DOHH2 (cell line): ENCODE data around the gene COMT.

Source experiments
- H3F3A ChIP-seq: fragments of 200-600 bp; sonication (generic), shearing (Covaris generic); 2 replicates; pipeline ENCODE4 v1.6.0; 2016; ENCODE audit warnings: antibody characterized with exemption, mild to moderate bottlenecking; ENCODE audit not compliant: control insufficient read depth, insufficient read depth
- H3K27ac ChIP-seq: fragments of 200-600 bp; sonication (generic); 2 replicates; pipeline ENCODE4 v1.5.1; 2014; ENCODE audit warnings: low read depth, mild to moderate bottlenecking, low read length, moderate library complexity
- H3K27me3 ChIP-seq: fragments of 200-600 bp; sonication (generic); 2 replicates; pipeline ENCODE4 v1.6.1; 2014; ENCODE audit warnings: mild to moderate bottlenecking, low read length, mixed read lengths; ENCODE audit not compliant: control insufficient read depth
- H3K36me3 ChIP-seq: fragments of 200-600 bp; sonication (generic); 2 replicates; pipeline ENCODE4 v1.6.1; 2014; ENCODE audit warnings: mild to moderate bottlenecking, low read length, moderate library complexity, mixed read lengths; ENCODE audit not compliant: control insufficient read depth
- H3K4me1 ChIP-seq: fragments of 200-600 bp; sonication (generic); 2 replicates; pipeline ENCODE4 v1.6.1; 2014; ENCODE audit warnings: mild to moderate bottlenecking, low read length, mixed read lengths; ENCODE audit not compliant: control insufficient read depth
- H3K4me2 ChIP-seq: fragments of 200-600 bp; sonication (generic); 2 replicates; pipeline ENCODE4 v1.6.0; 2014; ENCODE audit warnings: mild to moderate bottlenecking, low read length, moderate library complexity
- H3K4me3 ChIP-seq: fragments of 200-600 bp; sonication (generic); 2 replicates; pipeline ENCODE4 v1.5.1; 2014; ENCODE audit warnings: mild to moderate bottlenecking, low read length, mixed read lengths
- H3K79me2 ChIP-seq: fragments of 200-600 bp; sonication (generic); 2 replicates; pipeline ENCODE4 v1.6.1; 2014; ENCODE audit warnings: mild to moderate bottlenecking, low read length, mixed read lengths; ENCODE audit not compliant: control insufficient read depth
- H3K9me2 ChIP-seq: fragments of 200-600 bp; sonication (generic); replicated peaks from 2 replicates; pipeline ENCODE4 v1.6.1; 2014; ENCODE audit warnings: mild to moderate bottlenecking, low read length, mixed read lengths; ENCODE audit not compliant: control insufficient read depth
- H3K9me3 ChIP-seq: fragments of 200-600 bp; sonication (generic); 2 replicates; pipeline ENCODE4 v1.6.1; 2014; ENCODE audit warnings: antibody characterized with exemption, low read length, mixed read lengths; ENCODE audit not compliant: control insufficient read depth, insufficient read depth
- H4K20me1 ChIP-seq: fragments of 200-600 bp; sonication (generic); 2 replicates; pipeline ENCODE4 v1.6.0; 2014; ENCODE audit warnings: low read depth, mild to moderate bottlenecking, antibody characterized with exemption, low read length, moderate library complexity; ENCODE audit not compliant: control insufficient read depth, insufficient read depth
- EZH2phosphoT487 ChIP-seq: fragments of 200-600 bp; sonication (generic); IDR thresholded peaks from 2 replicates; pipeline ENCODE4 v1.6.1; 2017; ENCODE audit warnings: borderline replicate concordance, mild to moderate bottlenecking, antibody characterized with exemption, low read length, moderate library complexity, mixed read lengths
- TF ChIP-seq, protein P1 (sequence below): fragments of 200-600 bp; sonication (generic); IDR thresholded peaks from one replicate; pipeline ENCODE4 v1.5.1; 2014; ENCODE audit warnings: antibody characterized with exemption, mild to moderate bottlenecking, low read depth, low read length; ENCODE audit not compliant: poor library complexity, severe bottlenecking

Gene COMT

DNA sequence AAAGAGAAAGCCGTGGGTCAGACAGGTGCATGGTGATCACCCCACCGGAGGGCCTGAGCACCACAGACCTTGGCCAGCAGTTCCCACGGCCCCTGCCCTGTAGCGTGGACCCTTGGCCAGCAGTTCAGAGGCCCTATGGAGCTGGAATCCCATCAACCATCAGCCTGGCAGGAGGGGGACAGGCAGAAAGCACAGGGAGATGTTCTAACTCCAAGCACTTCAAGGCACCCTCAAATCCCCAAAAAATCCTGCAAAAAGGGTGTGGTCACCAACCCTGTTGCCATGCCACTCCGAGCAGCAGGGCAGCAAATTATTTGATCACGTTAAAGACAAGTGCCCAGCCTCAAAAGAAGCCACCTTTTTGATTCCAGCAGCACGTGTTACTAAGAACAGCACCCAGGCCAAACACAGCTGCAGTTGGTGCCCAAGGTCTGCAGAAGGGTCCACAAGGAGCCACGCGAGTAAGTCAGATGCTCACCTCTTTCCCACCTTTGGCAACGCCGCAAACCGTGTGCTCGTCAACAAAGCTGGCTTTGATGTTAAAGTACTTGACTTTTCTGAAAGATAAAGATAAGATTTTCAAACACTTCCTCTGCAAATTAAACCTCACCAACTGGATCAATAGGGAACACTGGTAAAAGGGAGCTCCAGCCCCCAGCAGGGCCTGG, 26.2 kb upstream of the COMT start:
- Histone ChIP-seq H3K4me2 (no peak overlapping the region), H3K4me3 (no peak overlapping the region), H3F3A (no peaks in the 10 kb centered on the region), H4K20me1 (no peaks in the 10 kb centered on the region), H3K9me3 (no peaks in the 10 kb centered on the region), H3K9me2 (no peaks in the 10 kb centered on the region), H3K4me1 (no peaks in the 10 kb centered on the region), H3K27ac (no peak overlapping the region), H3K36me3 (no peaks in the 10 kb centered on the region), H3K79me2 (no peaks in the 10 kb centered on the region), H3K27me3 (no peaks in the 10 kb centered on the region)
- TF ChIP-seq, protein P1, sequence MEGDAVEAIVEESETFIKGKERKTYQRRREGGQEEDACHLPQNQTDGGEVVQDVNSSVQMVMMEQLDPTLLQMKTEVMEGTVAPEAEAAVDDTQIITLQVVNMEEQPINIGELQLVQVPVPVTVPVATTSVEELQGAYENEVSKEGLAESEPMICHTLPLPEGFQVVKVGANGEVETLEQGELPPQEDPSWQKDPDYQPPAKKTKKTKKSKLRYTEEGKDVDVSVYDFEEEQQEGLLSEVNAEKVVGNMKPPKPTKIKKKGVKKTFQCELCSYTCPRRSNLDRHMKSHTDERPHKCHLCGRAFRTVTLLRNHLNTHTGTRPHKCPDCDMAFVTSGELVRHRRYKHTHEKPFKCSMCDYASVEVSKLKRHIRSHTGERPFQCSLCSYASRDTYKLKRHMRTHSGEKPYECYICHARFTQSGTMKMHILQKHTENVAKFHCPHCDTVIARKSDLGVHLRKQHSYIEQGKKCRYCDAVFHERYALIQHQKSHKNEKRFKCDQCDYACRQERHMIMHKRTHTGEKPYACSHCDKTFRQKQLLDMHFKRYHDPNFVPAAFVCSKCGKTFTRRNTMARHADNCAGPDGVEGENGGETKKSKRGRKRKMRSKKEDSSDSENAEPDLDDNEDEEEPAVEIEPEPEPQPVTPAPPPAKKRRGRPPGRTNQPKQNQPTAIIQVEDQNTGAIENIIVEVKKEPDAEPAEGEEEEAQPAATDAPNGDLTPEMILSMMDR: no peak
- no peak for TF ChIP-seq EZH2phosphoT487

DNA sequence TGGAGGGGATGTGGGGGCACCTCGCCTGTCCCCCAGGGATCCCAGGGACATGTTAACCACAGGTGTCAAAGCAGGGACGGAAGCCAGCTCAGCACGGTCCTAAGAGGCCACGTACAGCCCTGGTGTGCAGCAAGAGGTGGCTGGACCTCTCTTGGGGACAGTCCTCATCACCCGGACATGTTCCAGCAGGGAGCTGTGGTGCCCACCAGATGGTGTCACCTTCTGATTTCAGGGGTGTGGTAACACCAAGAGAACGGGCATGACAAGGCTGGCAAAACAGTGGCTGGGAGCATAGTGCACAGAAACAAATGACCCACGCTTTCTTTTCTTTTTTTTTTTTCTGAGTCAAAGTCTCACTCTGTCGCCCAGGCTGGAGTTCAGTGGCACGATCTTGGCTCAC, 25.6 kb upstream of the COMT start:
- Histone ChIP-seq H4K20me1 (no peaks in the 10 kb centered on the region), H3K79me2 (no peaks in the 10 kb centered on the region), H3K27ac (no peak overlapping the region), H3F3A (no peaks in the 10 kb centered on the region), H3K9me3 (no peaks in the 10 kb centered on the region), H3K36me3 (no peaks in the 10 kb centered on the region), H3K27me3 (no peaks in the 10 kb centered on the region), H3K9me2 (no peaks in the 10 kb centered on the region), H3K4me1 (no peaks in the 10 kb centered on the region), H3K4me2 (no peak overlapping the region), H3K4me3 (no peak overlapping the region)
- TF ChIP-seq, protein P1: no peak
- TF ChIP-seq EZH2phosphoT487: no peak

DNA sequence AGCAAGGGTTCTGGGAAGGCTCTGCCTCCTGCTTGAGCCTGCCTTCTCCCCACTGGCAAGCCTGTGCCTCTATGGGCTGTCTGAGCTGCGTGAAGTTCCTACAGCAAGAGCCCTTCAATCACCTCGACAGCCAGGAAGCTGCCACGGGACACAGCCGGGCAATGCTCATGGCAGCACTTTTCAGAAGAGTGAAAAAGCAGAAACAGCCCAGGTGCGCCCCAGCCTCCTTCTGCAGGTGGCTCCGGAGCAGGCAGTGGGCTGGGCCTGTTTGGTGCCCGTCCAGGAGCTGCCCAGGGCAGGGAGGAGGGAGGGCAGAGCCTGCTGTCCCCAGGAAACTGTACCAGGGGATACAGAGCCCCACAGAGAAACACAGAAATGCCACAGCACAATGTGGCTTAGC, 24.6 kb upstream of the COMT start:
- H3K4me3 ChIP-seq: no peak overlapping the region
- H3K27me3 ChIP-seq: no peaks in the 10 kb centered on the region
- no peak overlapping the region for H3K4me2 ChIP-seq
- no peaks in the 10 kb centered on the region for H4K20me1 ChIP-seq
- no peaks in the 10 kb centered on the region for H3K4me1 ChIP-seq
- H3F3A ChIP-seq: no peaks in the 10 kb centered on the region
- no peak for TF ChIP-seq EZH2phosphoT487
- TF ChIP-seq, protein P1: no peak
- H3K79me2 ChIP-seq: no peaks in the 10 kb centered on the region
- H3K27ac ChIP-seq: no peak overlapping the region
- no peaks in the 10 kb centered on the region for H3K9me2 ChIP-seq
- H3K9me3 ChIP-seq: no peaks in the 10 kb centered on the region
- H3K36me3 ChIP-seq: no peaks in the 10 kb centered on the region
